OCI-LY7 (cell line): ENCODE results near the gene SYVN1.

ENCODE experiments used
- CTCF ChIP-seq: fragments of 200-600 bp; sonication (generic); conservative IDR thresholded peaks from 2 replicates; pipeline ENCODE4 v1.5.1; 2014; ENCODE audit warnings: mild to moderate bottlenecking, antibody characterized with exemption, low read length, moderate library complexity, mixed read lengths
- EZH2phosphoT487 ChIP-seq: fragments of 200-600 bp; sonication (generic); IDR thresholded peaks from 2 replicates; pipeline ENCODE4 v1.6.1; 2018; ENCODE audit warnings: low read depth, borderline replicate concordance, mild to moderate bottlenecking, mixed run types, antibody characterized with exemption, low read length, moderate library complexity, mixed read lengths

GRCh38 chr11:65132238-65132987 is 1.9 kb downstream of the SYVN1 start:
- TF ChIP-seq CTCF (no peak), EZH2phosphoT487 (no peak)
